Karpas-422 (cell line): ENCODE measurements around the gene RABEP1. TPM values are rescaled to one million over a fixed set of nuclear protein-coding genes. Genes with fewer than 3 reads are reported as not detected.
"Not testable (repeated sequence)": the region's sequence is repeated elsewhere in the genome, so short reads cannot be mapped to it uniquely, and the experiment has no call there.

Experiments
- DNase-seq: peaks from one replicate; pipeline ENCODE4 v3.0.0-alpha.2; 2015
- H2AFZ ChIP-seq: fragments of 200-600 bp; sonication (generic); 2 replicates; pipeline ENCODE4 v1.6.1; 2014; ENCODE audit warnings: antibody characterized with exemption, low read length, mixed read lengths
- H3K27ac ChIP-seq: fragments of 200-600 bp; sonication (generic); 2 replicates; pipeline ENCODE4 v1.5.1; 2014; ENCODE audit warnings: mild to moderate bottlenecking, low read length, moderate library complexity
- H3K27me3 ChIP-seq: fragments of 200-600 bp; sonication (generic); 2 replicates; pipeline ENCODE4 v1.6.1; 2014; ENCODE audit warnings: low read length, mixed read lengths
- H3K36me3 ChIP-seq: fragments of 200-600 bp; sonication (generic); 2 replicates; pipeline ENCODE4 v1.6.1; 2014; ENCODE audit warnings: low read length, mixed read lengths; ENCODE audit not compliant: insufficient read depth
- H3K4me1 ChIP-seq: fragments of 200-600 bp; sonication (generic); 2 replicates; pipeline ENCODE4 v1.6.1; 2014; ENCODE audit warnings: mild to moderate bottlenecking, low read length, mixed read lengths
- H3K4me2 ChIP-seq: fragments of 200-600 bp; sonication (generic); 2 replicates; pipeline ENCODE4 v1.6.1; 2014; ENCODE audit warnings: low read length, low read depth, mild to moderate bottlenecking; ENCODE audit not compliant: poor library complexity, severe bottlenecking
- H3K4me3 ChIP-seq: fragments of 200-600 bp; sonication (generic); 2 replicates; pipeline ENCODE4 v1.5.1; 2014; ENCODE audit warnings: mild to moderate bottlenecking, antibody characterized with exemption, low read length, mixed read lengths
- H3K79me2 ChIP-seq: fragments of 200-600 bp; sonication (generic); 2 replicates; pipeline ENCODE4 v1.6.1; 2014; ENCODE audit warnings: mild to moderate bottlenecking, low read length, mixed read lengths
- H3K9ac ChIP-seq: fragments of 200-600 bp; sonication (generic); 2 replicates; pipeline ENCODE4 v1.6.0; 2014; ENCODE audit warnings: low read length
- H3K9me2 ChIP-seq: fragments of 200-600 bp; sonication (generic), shearing (Covaris generic); replicated peaks from 2 replicates; pipeline ENCODE4 v1.6.0; 2014; ENCODE audit warnings: mild to moderate bottlenecking, low read length, moderate library complexity; ENCODE audit not compliant: insufficient read depth
- H3K9me3 ChIP-seq: fragments of 300-700, 200-600 bp; sonication (generic); 2 replicates; pipeline ENCODE4 v1.6.1; 2014; ENCODE audit warnings: low read length, mixed read lengths
- H4K20me1 ChIP-seq: fragments of 200-600 bp; sonication (generic); 2 replicates; pipeline ENCODE4 v1.6.1; 2014; ENCODE audit warnings: mild to moderate bottlenecking, antibody characterized with exemption, low read length, low read depth; ENCODE audit not compliant: insufficient read depth
- total RNA-seq: library from RNA; depleted of rRNA; stranded (reverse); fragments of >200 nt; shearing (Covaris generic); gene quantifications from 2 replicates; pipeline ENCODE4 v1.2.3, GENCODE V29; 2014; ENCODE audit warnings: low replicate concordance

The RABEP1 gene
- total RNA-seq, 1 experiment from 2014 or later = 16.2 TPM

GRCh38 chr17:5422505-5422904 is 140.4 kb downstream of the RABEP1 start:
- H3K4me3 ChIP-seq = no peak overlapping the region
- peaks cover 38% of the 10 kb centered on the region for H3K36me3 ChIP-seq
- H3K27ac ChIP-seq = no peak overlapping the region
- H3K9me3 ChIP-seq = no peaks in the 10 kb centered on the region
- no peak for DNase-seq
- H4K20me1 ChIP-seq = peaks cover 6% of the 10 kb centered on the region; the same call in 1 of the 2 replicates
- H2AFZ ChIP-seq = no peak overlapping the region
- H3K4me2 ChIP-seq = no peak overlapping the region
- no peaks in the 10 kb centered on the region for H3K27me3 ChIP-seq
- H3K4me1 ChIP-seq = peaks cover 19% of the 10 kb centered on the region
- H3K79me2 ChIP-seq = peaks cover 62% of the 10 kb centered on the region
- H3K9me2 ChIP-seq = no peaks in the 10 kb centered on the region
- H3K9ac ChIP-seq = no peak overlapping the region

- DNase-seq = no peak
- Histone ChIP-seq H2AFZ (no peak overlapping the region), H3K79me2 (peaks cover 43% of the 10 kb centered on the region), H3K27me3 (no peaks in the 10 kb centered on the region), H3K4me3 (no peak overlapping the region), H4K20me1 (peaks cover 5% of the 10 kb centered on the region; the same call in 1 of the 2 replicates), H3K4me2 (no peak overlapping the region), H3K9me2 (no peaks in the 10 kb centered on the region), H3K9ac (no peak overlapping the region), H3K27ac (no peak overlapping the region), H3K36me3 (peaks cover 46% of the 10 kb centered on the region), H3K9me3 (no peaks in the 10 kb centered on the region), H3K4me1 (peaks cover 10% of the 10 kb centered on the region)
These were observed 142.8 kb downstream of the RABEP1 start for GRCh38 chr17:5424909-5425308.

GRCh38 chr17:5425826-5426225 is 143.7 kb downstream of the RABEP1 start:
- Histone ChIP-seq H3K9me3 (no peaks in the 10 kb centered on the region), H3K9me2 (no peaks in the 10 kb centered on the region), H3K4me1 (peaks cover 8% of the 10 kb centered on the region), H3K79me2 (peaks cover 35% of the 10 kb centered on the region), H2AFZ (no peak overlapping the region), H3K4me2 (no peak overlapping the region), H3K36me3 (peaks cover 46% of the 10 kb centered on the region), H3K9ac (no peak overlapping the region), H3K4me3 (no peak overlapping the region), H3K27ac (no peak overlapping the region), H3K27me3 (no peaks in the 10 kb centered on the region), H4K20me1 (peaks cover 3% of the 10 kb centered on the region; the same call in 1 of the 2 replicates)
- no peak for DNase-seq

- Histone ChIP-seq H3K9me2 (no peaks in the 10 kb centered on the region), H3K27ac (no peak overlapping the region), H3K27me3 (no peaks in the 10 kb centered on the region), H3K9ac (no peak overlapping the region), H3K4me2 (no peak overlapping the region), H3K4me1 (no peaks in the 10 kb centered on the region), H2AFZ (no peak overlapping the region), H3K4me3 (no peak overlapping the region), H3K79me2 (0 out of 2 replicates have a peak, but pooled peaks cover 8% of the 10 kb centered on the region), H4K20me1 (0 out of 2 replicates have a peak, but pooled peaks cover 4% of the 10 kb centered on the region), H3K36me3 (peaks cover 44% of the 10 kb centered on the region), H3K9me3 (no peaks in the 10 kb centered on the region)
- no peak for DNase-seq
These were observed 147.3 kb downstream of the RABEP1 start for GRCh38 chr17:5429191-5429887.

GRCh38 chr17:5430413-5430999 is 148.4 kb downstream of the RABEP1 start:
- Histone ChIP-seq H2AFZ (no peak overlapping the region), H3K9me2 (no peaks in the 10 kb centered on the region), H3K4me2 (no peak overlapping the region), H3K79me2 (peaks cover 11% of the 10 kb centered on the region), H3K4me1 (no peaks in the 10 kb centered on the region), H4K20me1 (peaks cover 13% of the 10 kb centered on the region), H3K4me3 (no peak overlapping the region), H3K36me3 (peaks cover 44% of the 10 kb centered on the region), H3K9me3 (no peaks in the 10 kb centered on the region), H3K9ac (no peak overlapping the region), H3K27ac (no peak overlapping the region), H3K27me3 (no peaks in the 10 kb centered on the region)
- no peak for DNase-seq

- not testable (repeated sequence) for H3K4me1 ChIP-seq, H3K9me3 ChIP-seq, H3K4me2 ChIP-seq, H3K9me2 ChIP-seq, H3K27ac ChIP-seq, H3K9ac ChIP-seq, H2AFZ ChIP-seq, H3K4me3 ChIP-seq, H3K27me3 ChIP-seq
- peak; percentile 47 for DNase-seq
- H3K36me3 ChIP-seq = peaks cover 42% of the 10 kb centered on the region
- H4K20me1 ChIP-seq = peaks cover 13% of the 10 kb centered on the region
- H3K79me2 ChIP-seq = peaks cover 13% of the 10 kb centered on the region
These were observed 149.2 kb downstream of the RABEP1 start for GRCh38 chr17:5431234-5431633.

GRCh38 chr17:5431949-5432556 is 150.0 kb downstream of the RABEP1 start:
- peak; percentile 46 for DNase-seq
- H3K36me3 ChIP-seq = peaks cover 49% of the 10 kb centered on the region
- H3K79me2 ChIP-seq = peaks cover 21% of the 10 kb centered on the region
- peaks cover 10% of the 10 kb centered on the region for H3K4me1 ChIP-seq
- no peak overlapping the region for H3K4me2 ChIP-seq
- no peaks in the 10 kb centered on the region for H3K27me3 ChIP-seq
- no peak overlapping the region for H2AFZ ChIP-seq
- peaks cover 13% of the 10 kb centered on the region for H4K20me1 ChIP-seq
- no peak overlapping the region for H3K27ac ChIP-seq
- H3K4me3 ChIP-seq = no peak overlapping the region
- no peak overlapping the region for H3K9ac ChIP-seq
- H3K9me3 ChIP-seq = no peaks in the 10 kb centered on the region
- no peaks in the 10 kb centered on the region for H3K9me2 ChIP-seq

- Histone ChIP-seq H3K9me3 (no peaks in the 10 kb centered on the region), H4K20me1 (peaks cover 13% of the 10 kb centered on the region), H3K4me1 (peaks cover 28% of the 10 kb centered on the region), H2AFZ (no peak overlapping the region), H3K9ac (no peak overlapping the region), H3K79me2 (peaks cover 40% of the 10 kb centered on the region), H3K4me2 (no peak overlapping the region), H3K9me2 (no peaks in the 10 kb centered on the region), H3K36me3 (peaks cover 53% of the 10 kb centered on the region), H3K27me3 (no peaks in the 10 kb centered on the region), H3K27ac (no peak overlapping the region), H3K4me3 (no peak overlapping the region)
- no peak for DNase-seq
These were observed 152.9 kb downstream of the RABEP1 start for GRCh38 chr17:5434984-5435383.
